Smooth muscle cell of the umbilical artery (primary cell): ENCODE data around the gene TBRG1. TPM values are rescaled to one million over a fixed set of nuclear protein-coding genes. Genes with fewer than 3 reads are reported as not detected.

Source experiments
- total RNA-seq: library from RNA; depleted of rRNA; stranded (reverse); fragments of >200 nt; gene quantifications from 2 replicates; pipeline ENCODE4 v1.2.3, GENCODE V29; 2014

TBRG1 gene, protein sequence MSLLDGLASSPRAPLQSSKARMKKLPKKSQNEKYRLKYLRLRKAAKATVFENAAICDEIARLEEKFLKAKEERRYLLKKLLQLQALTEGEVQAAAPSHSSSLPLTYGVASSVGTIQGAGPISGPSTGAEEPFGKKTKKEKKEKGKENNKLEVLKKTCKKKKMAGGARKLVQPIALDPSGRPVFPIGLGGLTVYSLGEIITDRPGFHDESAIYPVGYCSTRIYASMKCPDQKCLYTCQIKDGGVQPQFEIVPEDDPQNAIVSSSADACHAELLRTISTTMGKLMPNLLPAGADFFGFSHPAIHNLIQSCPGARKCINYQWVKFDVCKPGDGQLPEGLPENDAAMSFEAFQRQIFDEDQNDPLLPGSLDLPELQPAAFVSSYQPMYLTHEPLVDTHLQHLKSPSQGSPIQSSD
- 26.7 and 29.4 TPM in 2 replicates for total RNA-seq

DNA sequence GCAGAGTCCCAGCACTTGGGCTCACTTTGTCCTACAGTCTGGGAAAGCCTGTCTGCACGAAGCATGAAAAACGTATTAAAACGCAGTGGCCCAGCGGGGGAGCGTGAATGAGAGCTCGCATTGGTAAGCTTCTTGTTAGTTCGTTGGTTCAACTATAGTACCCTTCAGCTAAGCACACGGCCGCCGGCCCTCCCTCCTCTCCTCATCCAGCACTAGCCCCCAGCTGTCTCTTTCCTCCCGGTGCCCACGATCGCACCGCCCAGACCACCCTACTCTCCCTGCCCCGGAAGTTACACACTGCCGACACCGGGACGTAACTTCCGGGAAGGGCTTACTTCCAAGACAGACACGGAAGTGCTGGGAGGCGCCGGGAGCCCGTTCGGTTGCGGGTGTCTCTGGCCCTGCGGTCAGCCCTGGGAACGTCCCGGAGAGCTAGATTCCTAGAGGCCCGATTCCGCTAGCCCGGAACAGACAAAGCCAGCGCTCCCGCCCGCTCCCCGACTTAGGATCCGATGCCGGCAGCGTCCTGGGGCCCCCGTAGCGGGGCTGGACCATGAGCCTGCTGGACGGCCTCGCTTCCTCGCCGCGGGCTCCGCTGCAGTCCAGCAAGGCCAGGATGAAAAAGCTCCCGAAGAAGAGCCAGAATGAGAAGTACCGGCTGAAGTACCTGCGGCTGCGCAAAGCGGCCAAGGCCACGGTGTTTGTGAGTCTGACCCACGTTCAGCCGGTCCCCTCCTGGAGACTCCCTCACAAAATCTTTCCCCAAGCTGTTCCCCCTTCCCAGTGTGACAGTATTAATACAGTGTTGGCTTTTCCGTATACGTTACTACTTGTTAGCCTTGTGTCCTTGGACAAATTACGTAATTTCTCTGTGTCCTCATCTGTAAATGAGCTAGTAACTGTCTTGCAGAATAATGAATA lies at the start of gene TBRG1:
TBRG1 (plus strand) TSS at position 334 of the 921 bp plus-strand sequence; CDS start at position 554, 220 bp downstream.

DNA sequence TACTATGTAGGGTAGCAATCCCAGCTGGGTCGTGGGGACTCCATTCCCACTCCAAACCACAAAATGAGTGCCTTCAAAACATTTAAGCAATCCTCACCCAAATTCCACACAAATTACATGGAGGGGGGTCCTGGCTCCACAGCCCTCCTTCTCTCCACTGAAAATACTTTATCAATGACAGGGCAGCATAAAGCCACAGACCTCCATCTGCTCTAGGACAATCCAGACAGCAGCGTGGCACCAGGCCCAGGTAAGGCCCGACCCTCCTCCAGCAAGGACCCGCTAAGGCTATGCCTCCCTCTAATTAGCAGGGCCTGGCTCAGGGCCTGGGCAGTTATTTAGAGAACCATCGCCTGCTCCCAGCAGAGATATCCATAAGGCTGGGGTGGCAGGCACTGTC lies 11.6 kb upstream of the TBRG1 start, which contains the start of gene PANX3:
PANX3 (plus strand) TSS at position 365 of the 400 bp plus-strand sequence. CDS start 129 bp downstream, outside the sequence.

DNA sequence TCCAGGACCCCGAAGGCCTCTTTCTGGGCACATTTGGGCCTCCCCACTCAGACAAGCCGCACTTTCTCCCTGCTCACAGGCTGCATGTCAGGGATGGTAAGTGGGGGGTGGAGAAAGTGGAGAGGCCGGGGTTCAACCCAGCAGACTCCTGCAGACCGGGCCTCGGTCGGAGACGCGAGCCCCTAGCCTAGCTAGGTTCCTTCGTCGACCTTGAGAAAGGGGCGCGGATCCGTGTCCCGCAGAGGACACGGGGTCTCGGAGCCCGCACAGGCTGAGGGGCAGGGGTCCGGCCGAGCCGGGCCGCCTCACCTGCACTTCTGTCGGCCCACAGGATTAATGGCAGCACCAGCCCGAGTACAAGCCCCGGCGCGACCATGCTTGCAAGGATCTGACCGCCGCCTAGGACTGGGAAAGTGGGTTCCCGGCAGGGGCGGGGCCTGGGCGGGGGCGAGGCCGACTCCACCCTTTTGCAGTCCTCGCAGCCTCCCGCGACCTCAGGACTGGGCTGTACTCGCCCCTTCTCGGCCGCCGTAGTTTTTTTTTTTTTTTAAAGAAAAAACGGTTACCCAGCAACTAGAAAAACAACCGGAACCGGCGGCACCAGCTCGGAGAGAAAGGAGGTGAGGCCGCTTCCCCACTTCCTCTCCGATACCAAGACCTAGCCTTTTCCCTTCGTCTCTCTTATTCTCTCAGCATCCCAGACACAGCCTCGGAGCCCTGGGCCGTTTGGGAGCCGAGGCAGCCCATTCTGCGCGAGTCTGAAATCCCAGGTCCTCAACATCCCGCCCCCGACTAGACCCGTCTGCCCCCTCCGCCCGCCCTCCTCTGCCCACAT lies 50.9 kb downstream of the TBRG1 start, which contains the start of the genes SIAE and SPA17:
SIAE (minus strand) TSS at position 407 of the 835 bp plus-strand sequence; CDS start at position 376, 31 bp downstream.
SPA17 (plus strand) TSS at position 572 of the 835 bp plus-strand sequence. CDS start 1,361 bp downstream, outside the sequence.

Other genes starting within 250 kb of the TBRG1 start
- gene OR8B2, start 238.4 kb upstream of the TBRG1 start, total RNA-seq: not detected in 2 replicates
- gene OR8B3, start 223.8 kb upstream of the TBRG1 start, total RNA-seq: not detected in 2 replicates
- not detected in 2 replicates for gene OR8B4, start 198.0 kb upstream of the TBRG1 start, total RNA-seq
- not detected in 2 replicates for gene OR8B8, start 177.2 kb upstream of the TBRG1 start, total RNA-seq
- not detected in 2 replicates for gene OR8B12, start 79.2 kb upstream of the TBRG1 start, total RNA-seq
- gene OR8A1, start 52.9 kb upstream of the TBRG1 start, total RNA-seq: not detected in 2 replicates
- gene PANX3, start 11.4 kb upstream of the TBRG1 start, total RNA-seq: not detected in 2 replicates
- 17.5 and 18.3 TPM in 2 replicates for gene SIAE, start 50.9 kb downstream of the TBRG1 start, total RNA-seq
- gene SPA17, start 51.0 kb downstream of the TBRG1 start, total RNA-seq: 5.0 and 8.1 TPM in 2 replicates
- 0.28 TPM in 1 of 2 replicates, not detected in the other for gene NRGN, start 117.1 kb downstream of the TBRG1 start, total RNA-seq
- gene VSIG2, start 129.4 kb downstream of the TBRG1 start, total RNA-seq: not detected in 2 replicates
- gene ESAM, start 139.4 kb downstream of the TBRG1 start, total RNA-seq: 0.30 and 0.37 TPM in 2 replicates
- 8.3 and 12.0 TPM in 2 replicates for gene MSANTD2, start 177.5 kb downstream of the TBRG1 start, total RNA-seq
- gene ROBO3, start 242.6 kb downstream of the TBRG1 start, total RNA-seq: 6.2 and 7.7 TPM in 2 replicates